Activated CD4-positive, alpha-beta memory T cell treated with anti-CD3 and anti-CD28 coated beads for 36 hours (primary cell): ENCODE measurements around the gene ACSL6. TPM values are rescaled to one million over a fixed set of nuclear protein-coding genes. Genes with fewer than 3 reads are reported as not detected.

Experiments
- CTCF ChIA-PET: fragments of 350-600 bp; sonication (Branson Sonifier 250); formaldehyde crosslinking; loops from one replicate; lab custom pipeline; 2021; ENCODE audit warnings: antibody characterized with exemption, inconsistent platforms; lab: Charles Lee
- POLR2A ChIA-PET: fragments of 350-600 bp; sonication (Branson Sonifier 250); formaldehyde crosslinking; loops from one replicate; lab custom pipeline; 2021; ENCODE audit warnings: antibody characterized with exemption; lab: Charles Lee
- DNase-seq: peaks from one replicate; pipeline ENCODE4 v3.0.0-alpha.2; 2020
- H3K27ac Mint-ChIP-seq: one replicate; pipeline ENCODE4 v1.8.0; 2021; ENCODE audit warnings: mixed read lengths
- H3K27me3 Mint-ChIP-seq: one replicate; pipeline ENCODE4 v1.8.0; 2021; ENCODE audit warnings: mixed read lengths
- H3K36me3 Mint-ChIP-seq: one replicate; pipeline ENCODE4 v1.8.0; 2021; ENCODE audit warnings: mixed read lengths
- H3K4me1 Mint-ChIP-seq: one replicate; pipeline ENCODE4 v1.8.0; 2021; ENCODE audit warnings: low read depth, mixed read lengths
- H3K4me3 Mint-ChIP-seq: one replicate; pipeline ENCODE4 v1.8.0; 2021; ENCODE audit warnings: mild to moderate bottlenecking, mixed read lengths
- H3K9me3 Mint-ChIP-seq: one replicate; pipeline ENCODE4 v1.8.0; 2021; ENCODE audit warnings: mixed read lengths
- intact Hi-C: fragments of 100-400 bp; cut with micrococcal nuclease; formaldehyde crosslinking; loops from one replicate; pipeline ENCODE4 v1.15.1; 2023
- total RNA-seq, 2 experiments: library from RNA; stranded (reverse); gene quantifications; one replicate each; pipeline ENCODE4 v1.2.3, GENCODE V29; 2021

ACSL6 gene
- total RNA-seq, 2 experiments from 2014 or later: 5.6 to 6.0 TPM

DNA sequence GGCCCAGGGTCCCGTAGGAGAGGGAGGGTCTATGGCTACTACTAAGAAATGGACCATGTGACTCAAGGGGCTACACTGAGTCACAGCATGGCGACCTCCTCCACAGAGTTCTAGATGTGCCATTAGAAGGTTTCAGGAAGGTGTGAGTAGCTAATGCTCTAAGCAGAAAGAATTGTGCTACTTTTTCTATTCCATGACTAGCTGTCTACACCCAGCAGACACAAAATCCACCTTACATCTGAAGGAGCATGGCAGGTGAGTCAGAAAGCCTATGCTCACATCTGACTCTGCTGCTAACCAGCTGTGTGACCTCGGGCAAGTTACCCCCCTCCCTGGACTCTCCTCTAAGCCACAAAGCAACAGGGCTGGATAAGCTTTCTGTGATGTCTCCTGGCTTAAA is 51.6 kb downstream of the ACSL6 start:
- H3K27ac Mint-ChIP-seq: no peak overlapping the region
- CTCF ChIA-PET: interaction anchor here (1.4 kb wide), 1 partner anchor 49 kb away, joined by 3 read pairs; no protein-coding TSS in a partner anchor
- peaks cover 17% of the 10 kb centered on the region for H3K36me3 Mint-ChIP-seq

DNA sequence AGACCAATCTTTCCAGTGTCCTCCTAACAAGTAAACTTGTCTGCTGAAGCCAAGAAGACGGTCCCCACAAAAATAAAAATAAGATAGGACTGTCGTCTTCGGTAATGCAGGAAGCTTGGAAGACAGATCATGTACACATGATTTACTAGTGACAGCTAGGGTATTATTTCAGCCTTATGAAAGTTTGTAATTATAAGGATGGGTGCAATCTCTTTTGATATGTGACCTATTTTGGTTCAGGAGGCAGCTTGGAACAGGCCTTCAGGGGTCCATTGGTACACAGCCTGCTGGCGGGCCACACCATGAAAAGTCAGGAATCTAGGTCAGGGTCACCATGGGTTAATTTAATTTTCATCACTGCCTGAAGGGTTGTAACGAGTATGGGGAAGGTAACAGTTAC is 52.3 kb downstream of the ACSL6 start:
- Mint-ChIP-seq H3K27me3 (no peaks in the 10 kb centered on the region), H3K4me3 (no peak overlapping the region), H3K36me3 (peaks cover 25% of the 10 kb centered on the region), H3K9me3 (no peaks in the 10 kb centered on the region), H3K27ac (no peak overlapping the region), H3K4me1 (peaks cover 9% of the 10 kb centered on the region)
- CTCF ChIA-PET: interaction anchor here (1.4 kb wide), 1 partner anchor 50 kb away, joined by 3 read pairs; no protein-coding TSS in a partner anchor
- POLR2A ChIA-PET: no interaction called here
- intact Hi-C loops: no loop called here
- DNase-seq: no peak

More for the DNA sequence above, 51.6 kb downstream of the ACSL6 start:
- no peak overlapping the region for H3K4me3 Mint-ChIP-seq
- POLR2A ChIA-PET: no interaction called here
- H3K27me3 Mint-ChIP-seq: no peaks in the 10 kb centered on the region
- DNase-seq: peak; percentile 37
- peaks cover 2% of the 10 kb centered on the region for H3K4me1 Mint-ChIP-seq
- no peaks in the 10 kb centered on the region for H3K9me3 Mint-ChIP-seq
- intact Hi-C loops: no loop called here

- Mint-ChIP-seq H3K4me3 (no peak overlapping the region), H3K27ac (no peak overlapping the region), H3K27me3 (no peaks in the 10 kb centered on the region), H3K9me3 (no peaks in the 10 kb centered on the region), H3K36me3 (peaks cover 26% of the 10 kb centered on the region), H3K4me1 (peaks cover 11% of the 10 kb centered on the region)
- no peak for DNase-seq
- intact Hi-C loops: no loop called here
- POLR2A ChIA-PET: no interaction called here
- CTCF ChIA-PET: interaction anchor here (0.9 kb wide), 1 partner anchor 105 kb away, joined by 3 read pairs; no protein-coding TSS in a partner anchor
Measured at GRCh38 chr5:131957721-131958441, 53.6 kb downstream of the ACSL6 start.

- H3K4me1 Mint-ChIP-seq: peaks cover 9% of the 10 kb centered on the region
- ChIA-PET CTCF (interaction anchor here (0.8 to 1.3 kb wide), 3 partner anchors 11 to 364 kb away, joined by 3 to 4 read pairs (median 3); no protein-coding TSS in a partner anchor), POLR2A (no interaction called here)
- H3K27ac Mint-ChIP-seq: no peak overlapping the region
- no peaks in the 10 kb centered on the region for H3K27me3 Mint-ChIP-seq
- no peak for DNase-seq
- intact Hi-C loops: no loop called here
- H3K36me3 Mint-ChIP-seq: peaks cover 16% of the 10 kb centered on the region
- H3K9me3 Mint-ChIP-seq: no peaks in the 10 kb centered on the region
- H3K4me3 Mint-ChIP-seq: no peak overlapping the region
Measured at GRCh38 chr5:131953969-131954368, 57.5 kb downstream of the ACSL6 start.

DNA sequence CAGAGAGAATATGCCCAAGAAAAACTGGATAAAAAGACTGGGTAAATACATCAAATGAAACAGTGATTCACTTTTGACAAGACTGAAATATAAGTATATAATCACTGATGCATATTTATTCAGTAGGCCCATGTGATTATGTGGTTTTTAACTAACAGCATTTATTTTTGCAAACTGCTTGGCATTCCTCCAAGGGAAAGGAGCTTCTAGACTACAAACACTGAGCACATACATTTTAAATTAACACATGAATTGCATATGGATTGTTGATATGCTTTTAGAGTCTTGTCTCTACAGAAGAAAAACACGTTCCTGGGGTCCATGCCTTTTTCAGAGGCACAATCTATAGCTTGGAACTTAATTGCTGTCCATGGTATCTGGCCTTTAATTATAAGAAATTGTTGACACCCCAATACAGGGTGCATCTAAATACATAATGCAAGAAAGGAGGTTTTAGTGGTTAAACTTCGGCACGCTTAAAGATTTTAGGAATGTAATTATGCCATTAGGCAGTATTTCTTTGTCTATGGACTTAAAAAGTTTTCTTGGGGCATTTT is 59.1 kb downstream of the ACSL6 start:
- CTCF ChIA-PET: no interaction called here
- no peak overlapping the region for H3K4me3 Mint-ChIP-seq
- intact Hi-C loops: no loop called here
- no peak overlapping the region for H3K27ac Mint-ChIP-seq
- no peaks in the 10 kb centered on the region for H3K9me3 Mint-ChIP-seq
- no peak for DNase-seq
- peaks cover 12% of the 10 kb centered on the region for H3K36me3 Mint-ChIP-seq
- POLR2A ChIA-PET: interaction anchor here (1.0 kb wide), 1 partner anchor 67 kb away, joined by 3 read pairs; no protein-coding TSS in a partner anchor
- H3K4me1 Mint-ChIP-seq: peaks cover 9% of the 10 kb centered on the region
- H3K27me3 Mint-ChIP-seq: no peaks in the 10 kb centered on the region

- H3K36me3 Mint-ChIP-seq: peaks cover 13% of the 10 kb centered on the region
- H3K4me1 Mint-ChIP-seq: peaks cover 9% of the 10 kb centered on the region
- no peaks in the 10 kb centered on the region for H3K27me3 Mint-ChIP-seq
- no peak overlapping the region for H3K27ac Mint-ChIP-seq
- ChIA-PET POLR2A (no interaction called here), CTCF (no interaction called here)
- no peak overlapping the region for H3K4me3 Mint-ChIP-seq
- H3K9me3 Mint-ChIP-seq: no peaks in the 10 kb centered on the region
- intact Hi-C loops: no loop called here
- DNase-seq: no peak
Measured at GRCh38 chr5:131950706-131951105, 60.8 kb downstream of the ACSL6 start.

DNA sequence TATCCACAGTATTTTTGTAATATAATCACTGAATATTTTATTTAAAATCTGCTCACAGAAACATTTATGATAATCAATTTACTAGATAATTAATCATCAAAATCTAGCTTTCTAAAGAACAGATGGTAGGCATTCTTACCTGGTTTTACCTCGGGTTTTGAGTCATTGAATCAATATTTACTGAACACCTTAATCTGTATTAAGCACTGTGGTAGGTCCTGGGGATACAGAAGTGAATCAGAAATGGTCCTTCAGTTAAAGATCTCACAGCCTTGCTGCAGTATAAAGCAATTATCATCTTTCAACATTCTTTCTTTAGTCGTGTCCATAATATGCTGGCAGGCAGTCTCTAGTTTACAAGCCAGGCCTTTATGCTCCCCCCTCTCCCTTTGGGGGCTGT is 64.0 kb downstream of the ACSL6 start:
- no peak for DNase-seq
- no peak overlapping the region for H3K4me3 Mint-ChIP-seq
- H3K36me3 Mint-ChIP-seq: peaks cover 2% of the 10 kb centered on the region
- no peaks in the 10 kb centered on the region for H3K4me1 Mint-ChIP-seq
- no peaks in the 10 kb centered on the region for H3K9me3 Mint-ChIP-seq
- H3K27ac Mint-ChIP-seq: no peak overlapping the region
- H3K27me3 Mint-ChIP-seq: no peaks in the 10 kb centered on the region
- ChIA-PET POLR2A (no interaction called here), CTCF (interaction anchor here (0.6 kb wide), 1 partner anchor 294 kb away, joined by 4 read pairs; no protein-coding TSS in a partner anchor)
- intact Hi-C loops: no loop called here

GRCh38 chr5:131945551-131946168 is 65.8 kb downstream of the ACSL6 start, which contains the start of gene MEIKIN:
TSS of gene MEIKIN (minus strand) at chr5:131945663. CDS start at chr5:131945505, 158 bp downstream.
- Mint-ChIP-seq H3K4me1 (no peaks in the 10 kb centered on the region), H3K4me3 (no peak within 1 kb of the TSS), H3K27me3 (no peaks in the 10 kb centered on the region), H3K36me3 (peaks cover 2% of the 10 kb centered on the region), H3K9me3 (no peaks in the 10 kb centered on the region), H3K27ac (no peak within 1 kb of the TSS)
- CTCF ChIA-PET: no interaction called here
- POLR2A ChIA-PET: no interaction called here
- intact Hi-C loops: no loop called here
- no peak for DNase-seq

DNA sequence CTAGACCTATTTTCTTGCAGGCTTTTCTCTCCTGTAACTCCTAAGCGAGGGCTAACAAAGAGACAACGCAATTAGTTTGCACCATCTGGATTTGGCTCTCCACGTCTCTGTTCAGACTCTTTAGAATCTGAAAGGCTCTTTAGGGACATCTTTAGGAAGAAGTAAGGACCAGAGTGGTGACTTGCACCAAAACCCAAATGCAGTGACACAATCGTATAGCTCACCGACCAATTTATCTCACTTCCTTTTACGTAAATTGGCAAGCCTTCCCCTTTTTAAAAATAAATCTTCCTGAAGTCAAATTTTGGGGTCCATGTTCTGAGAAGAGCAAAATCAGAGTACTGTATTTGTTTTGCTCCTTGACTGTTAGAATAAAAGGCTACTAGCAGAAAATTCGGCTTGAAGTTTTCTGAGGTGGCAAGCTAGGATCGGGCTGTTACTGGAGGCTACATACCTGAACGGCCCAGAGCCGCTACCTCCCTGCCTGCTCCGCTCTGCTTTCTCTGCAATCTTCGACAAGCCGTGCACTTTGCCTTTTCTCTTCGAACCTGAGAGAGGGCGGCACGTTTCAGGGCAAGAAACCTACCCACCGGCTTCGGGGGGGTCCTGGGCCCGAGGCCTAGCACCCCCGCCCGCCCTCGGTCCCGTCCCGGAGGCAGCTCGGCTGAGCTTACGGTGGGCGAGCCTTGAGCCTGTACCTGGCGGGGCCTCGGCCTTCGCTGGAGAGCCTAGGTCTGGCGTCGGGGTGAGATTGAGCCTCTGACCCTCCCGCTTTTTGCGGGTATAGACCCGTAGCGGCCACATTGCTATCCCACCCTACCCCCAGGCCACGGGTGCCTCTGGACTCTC is 66.5 kb downstream of the ACSL6 start:
- no peak for DNase-seq
- Mint-ChIP-seq H3K4me1 (no peaks in the 10 kb centered on the region), H3K36me3 (peaks cover 2% of the 10 kb centered on the region), H3K27me3 (no peaks in the 10 kb centered on the region), H3K9me3 (no peaks in the 10 kb centered on the region), H3K4me3 (no peak overlapping the region), H3K27ac (no peak overlapping the region)
- POLR2A ChIA-PET: no interaction called here
- intact Hi-C loops: no loop called here
- CTCF ChIA-PET: no interaction called here

GRCh38 chr5:131943916-131944315 is 67.5 kb downstream of the ACSL6 start:
- no peak overlapping the region for H3K27ac Mint-ChIP-seq
- DNase-seq: no peak
- no peak overlapping the region for H3K4me3 Mint-ChIP-seq
- ChIA-PET POLR2A (no interaction called here), CTCF (no interaction called here)
- intact Hi-C loops: no loop called here
- peaks cover 2% of the 10 kb centered on the region for H3K36me3 Mint-ChIP-seq
- H3K9me3 Mint-ChIP-seq: no peaks in the 10 kb centered on the region
- H3K27me3 Mint-ChIP-seq: no peaks in the 10 kb centered on the region
- no peaks in the 10 kb centered on the region for H3K4me1 Mint-ChIP-seq

- Mint-ChIP-seq H3K36me3 (peaks cover 2% of the 10 kb centered on the region), H3K27ac (no peak overlapping the region), H3K9me3 (no peaks in the 10 kb centered on the region), H3K4me3 (no peak overlapping the region), H3K4me1 (no peaks in the 10 kb centered on the region), H3K27me3 (no peaks in the 10 kb centered on the region)
- DNase-seq: no peak
- intact Hi-C loops: no loop called here
- ChIA-PET POLR2A (no interaction called here), CTCF (no interaction called here)
Measured at GRCh38 chr5:131942016-131942415, 69.4 kb downstream of the ACSL6 start.
